ENCODE data around the gene AXL.

DNA sequence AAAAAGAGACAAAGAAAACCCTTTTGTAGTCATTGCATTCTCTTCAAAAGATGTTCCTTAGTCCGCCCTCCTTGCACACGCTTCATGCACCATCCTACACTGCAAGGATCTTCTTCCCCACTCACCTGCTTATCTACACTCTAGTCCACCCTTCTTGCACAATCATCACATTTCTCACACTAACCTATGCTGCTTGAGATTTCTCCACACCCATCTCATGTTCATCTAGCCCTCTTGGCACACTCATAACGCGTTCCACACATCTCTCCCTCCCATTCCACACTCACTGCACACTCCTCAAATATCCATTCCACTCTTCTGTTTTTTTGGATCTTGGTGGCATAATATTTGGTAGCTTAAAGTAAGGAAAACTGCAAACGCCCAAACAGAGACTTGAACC is 22.8 kb downstream of the AXL start:
- TF ChIP-seq, protein P1, sequence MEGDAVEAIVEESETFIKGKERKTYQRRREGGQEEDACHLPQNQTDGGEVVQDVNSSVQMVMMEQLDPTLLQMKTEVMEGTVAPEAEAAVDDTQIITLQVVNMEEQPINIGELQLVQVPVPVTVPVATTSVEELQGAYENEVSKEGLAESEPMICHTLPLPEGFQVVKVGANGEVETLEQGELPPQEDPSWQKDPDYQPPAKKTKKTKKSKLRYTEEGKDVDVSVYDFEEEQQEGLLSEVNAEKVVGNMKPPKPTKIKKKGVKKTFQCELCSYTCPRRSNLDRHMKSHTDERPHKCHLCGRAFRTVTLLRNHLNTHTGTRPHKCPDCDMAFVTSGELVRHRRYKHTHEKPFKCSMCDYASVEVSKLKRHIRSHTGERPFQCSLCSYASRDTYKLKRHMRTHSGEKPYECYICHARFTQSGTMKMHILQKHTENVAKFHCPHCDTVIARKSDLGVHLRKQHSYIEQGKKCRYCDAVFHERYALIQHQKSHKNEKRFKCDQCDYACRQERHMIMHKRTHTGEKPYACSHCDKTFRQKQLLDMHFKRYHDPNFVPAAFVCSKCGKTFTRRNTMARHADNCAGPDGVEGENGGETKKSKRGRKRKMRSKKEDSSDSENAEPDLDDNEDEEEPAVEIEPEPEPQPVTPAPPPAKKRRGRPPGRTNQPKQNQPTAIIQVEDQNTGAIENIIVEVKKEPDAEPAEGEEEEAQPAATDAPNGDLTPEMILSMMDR (IDR thresholded peaks at IDR 0.05 in 8 of 11, conservative IDR thresholded peaks at IDR 0.05 in 3 of 11), result no peak
- TF ChIP-seq POLR2A (IDR thresholded peaks at IDR 0.05), result no peak
